CD14-positive monocyte (primary cell): ENCODE results near the gene GOLPH3L. TPM values are rescaled to one million over a fixed set of nuclear protein-coding genes. Genes with fewer than 3 reads are reported as not detected.
"Not testable (repeated sequence)": the region's sequence is repeated elsewhere in the genome, so short reads cannot be mapped to it uniquely, and the experiment has no call there.

Experiments
- DNase-seq, 3 donors: peaks; one replicate each; pipeline ENCODE4 v3.0.0-alpha.2; 2011 to 2022
- H2AFZ ChIP-seq: 2 replicates; pipeline ENCODE4 v1.6.0; 2012; ENCODE audit warnings: mild to moderate bottlenecking, low read depth, low read length, inconsistent platforms; ENCODE audit not compliant: insufficient read depth, poor library complexity, severe bottlenecking
- H3K27ac ChIP-seq, 2 donors: 1 replicate in 1 of 2; 2 replicates in 1 of 2; pipeline ENCODE4 v1.5.1; 2012 to 2013; ENCODE audit warnings: low read length in 2 of 2, control low read depth in 1 of 2, inconsistent platforms in 1 of 2, low read depth in 1 of 2, mild to moderate bottlenecking in 1 of 2
- H3K27me3 ChIP-seq, 2 donors: one replicate each; pipeline versions ENCODE4 v1.6.0 to v1.6.1; 2011 to 2013; ENCODE audit warnings: low read length in 2 of 2; ENCODE audit not compliant: control insufficient read depth in 2 of 2, insufficient read depth in 2 of 2
- H3K36me3 ChIP-seq, 2 donors: replicated peaks in 1 of 2; 1 replicate in 1 of 2; 2 replicates in 1 of 2; pipeline versions ENCODE4 v1.5.1 to v1.6.1; 2012 to 2013; ENCODE audit warnings: low read length in 2 of 2, control low read depth in 1 of 2, inconsistent platforms in 1 of 2, mild to moderate bottlenecking in 1 of 2; ENCODE audit not compliant: insufficient read depth in 2 of 2, control insufficient read depth in 1 of 2
- H3K4me1 ChIP-seq, 2 donors: 1 replicate in 1 of 2; 2 replicates in 1 of 2; pipeline versions ENCODE4 v1.5.1 to v1.6.1; 2012 to 2013; ENCODE audit warnings: low read length in 2 of 2, control low read depth in 1 of 2, inconsistent platforms in 1 of 2, mild to moderate bottlenecking in 1 of 2, moderate library complexity in 1 of 2; ENCODE audit not compliant: insufficient read depth in 2 of 2, control insufficient read depth in 1 of 2
- H3K4me2 ChIP-seq: replicated peaks from 2 replicates; pipeline ENCODE3; 2012; ENCODE audit warnings: low read length, moderate library complexity, mild to moderate bottlenecking; ENCODE audit not compliant: poor library complexity, severe bottlenecking; ENCODE audit errors: extremely low read depth
- H3K4me3 ChIP-seq, 3 experiments: fragments of 200-600 bp in 1 of 3; sonication (generic) in 1 of 3; replicated peaks in 1 of 3; 1 replicate in 2 of 3; 2 replicates in 1 of 3; pipeline ENCODE4 v1.5.1; 2011 to 2013; ENCODE audit warnings: low read length in 3 of 3, mild to moderate bottlenecking in 3 of 3, control low read depth in 2 of 3, low read depth in 2 of 3, inconsistent platforms in 1 of 3, moderate library complexity in 1 of 3
- H3K79me2 ChIP-seq: 2 replicates; pipeline ENCODE4 v1.6.0; 2012; ENCODE audit warnings: mild to moderate bottlenecking, control low read depth, inconsistent platforms, low read length, moderate library complexity; ENCODE audit not compliant: insufficient read depth
- H3K9ac ChIP-seq: 2 replicates; pipeline ENCODE4 v1.6.0; 2017; ENCODE audit warnings: low read length, mild to moderate bottlenecking; ENCODE audit not compliant: insufficient read depth, poor library complexity, severe bottlenecking
- H3K9me3 ChIP-seq, 2 donors: replicated peaks in 1 of 2; 1 replicate in 1 of 2; 2 replicates in 1 of 2; pipeline versions ENCODE4 v1.5.1 to v1.6.1; 2012 to 2013; ENCODE audit warnings: low read length in 2 of 2, control low read depth in 1 of 2; ENCODE audit not compliant: control insufficient read depth in 1 of 2, insufficient read depth in 1 of 2
- H4K20me1 ChIP-seq: 2 replicates; pipeline ENCODE4 v1.6.0; 2012; ENCODE audit warnings: mild to moderate bottlenecking, low read length, control low read depth, moderate library complexity; ENCODE audit not compliant: insufficient read depth
- H3K27ac Mint-ChIP-seq, 7 donors: one replicate each; pipeline ENCODE4 v1.8.0; 2020; ENCODE audit warnings: mild to moderate bottlenecking in 7 of 7, mixed read lengths in 7 of 7, moderate library complexity in 6 of 7, inconsistent platforms in 2 of 7
- H3K27me3 Mint-ChIP-seq, 3 donors: one replicate each; pipeline ENCODE4 v1.8.0; 2021 to 2022; ENCODE audit warnings: low read depth in 3 of 3, mild to moderate bottlenecking in 3 of 3, mixed read lengths in 3 of 3, moderate library complexity in 3 of 3, inconsistent platforms in 1 of 3
- H3K36me3 Mint-ChIP-seq, 2 donors: one replicate each; pipeline ENCODE4 v1.8.0; 2020; ENCODE audit warnings: mixed read lengths in 2 of 2, inconsistent platforms in 1 of 2, mild to moderate bottlenecking in 1 of 2
- H3K4me1 Mint-ChIP-seq: one replicate; pipeline ENCODE4 v1.8.0; 2020; ENCODE audit warnings: mild to moderate bottlenecking, mixed read lengths
- H3K4me3 Mint-ChIP-seq, 2 donors: one replicate each; pipeline ENCODE4 v1.8.0; 2020; ENCODE audit warnings: mild to moderate bottlenecking in 2 of 2, mixed read lengths in 2 of 2, moderate library complexity in 1 of 2
- H3K9me3 Mint-ChIP-seq, 7 donors: one replicate each; pipeline ENCODE4 v1.8.0; 2020 to 2022; ENCODE audit warnings: mixed read lengths in 7 of 7, mild to moderate bottlenecking in 6 of 7, moderate library complexity in 6 of 7, inconsistent platforms in 2 of 7
- WGBS: methylation state at CpG from one replicate; pipeline ENCODE4 v1.1.5; 2013; ENCODE audit warnings: missing lambda C conversion rate; ENCODE audit not compliant: insufficient coverage; 5-methylcytosine and 5-hydroxymethylcytosine counted together
- intact Hi-C, 2 donors: fragments of 100-400 bp; cut with micrococcal nuclease; formaldehyde crosslinking; loops; one replicate each; pipeline versions ENCODE4 v1.15.0 to v1.15.1; 2023
- polyA plus RNA-seq, 3 donors: library from polyadenylated mRNA; depleted of rRNA in 1 of 3; unstranded in 2 of 3; stranded (reverse) in 1 of 3; fragments of 300-500 nt in 2 of 3; fragments of >200 nt in 1 of 3; fragmentation: Illumina TruSeq in 2 of 3; gene quantifications; 1 replicate in 2 of 3; 2 replicates in 1 of 3; pipeline ENCODE4 v1.2.3, GENCODE V29; 2012 to 2021
- TF ChIP-seq, protein P1 (sequence below): fragments of 200-600 bp; IDR thresholded peaks from one replicate; pipeline ENCODE4 v1.8.0; 2022; ENCODE audit warnings: antibody characterized with exemption, mild to moderate bottlenecking

Gene GOLPH3L
- polyA plus RNA-seq, 3 donors: 1.5 to 9.7 (median 4.7) TPM

DNA sequence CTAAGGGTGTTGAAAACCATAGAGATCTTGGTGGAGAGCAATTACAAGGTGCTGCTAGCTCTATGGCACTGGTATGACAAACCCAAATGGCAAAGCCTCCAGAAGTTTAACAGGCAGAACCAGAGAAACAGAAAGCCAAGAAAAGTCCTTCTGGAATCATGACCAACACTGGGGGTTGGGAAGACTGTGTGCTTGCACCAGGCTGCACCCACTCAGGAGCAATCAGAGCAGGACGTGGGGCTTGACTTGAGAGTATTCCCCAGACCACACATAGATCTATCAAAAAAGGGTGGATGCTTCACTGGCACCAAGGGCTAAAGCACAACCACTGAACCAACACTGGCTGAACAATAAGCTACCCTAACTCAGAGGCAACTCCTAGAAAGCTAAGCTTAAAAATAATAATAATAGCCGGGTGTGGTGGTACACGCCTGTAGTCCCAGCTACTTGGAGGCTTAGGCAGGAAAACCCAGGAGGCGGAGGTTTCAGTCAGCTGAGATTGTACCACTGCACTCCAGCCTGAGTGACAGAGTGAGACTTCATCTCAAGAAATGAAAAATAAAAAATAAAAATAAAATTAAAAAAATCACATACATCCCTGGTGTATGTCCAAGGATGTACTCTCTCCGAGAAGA is 47.4 kb downstream of the GOLPH3L start:
- 100% methylated on average over 1 of the region's 5 CpGs for WGBS

DNA sequence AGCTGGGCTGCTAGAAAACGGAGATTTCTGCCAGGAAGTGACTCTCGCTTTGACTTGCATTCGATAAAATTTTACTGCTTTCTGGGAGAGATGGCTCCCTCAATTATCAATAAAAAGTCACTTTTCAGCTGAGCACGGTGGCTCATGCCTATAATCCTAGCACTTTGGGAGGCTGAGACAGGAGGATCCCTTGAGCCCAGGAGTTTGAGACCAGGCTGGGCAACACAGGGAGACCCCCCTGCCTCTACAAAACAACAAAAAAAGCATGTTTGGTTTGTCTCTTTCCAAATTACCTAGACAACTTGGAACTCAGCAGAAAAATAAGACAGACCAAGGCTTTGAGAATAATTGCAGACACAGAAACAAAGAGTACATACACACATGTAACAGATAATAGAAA is 54.7 kb downstream of the GOLPH3L start:
- intact Hi-C loops: no loop called here
- no peaks in the 10 kb centered on the region for H3K4me1 Mint-ChIP-seq
- peaks cover 14% of the 10 kb centered on the region in 2 donors for H3K36me3 Mint-ChIP-seq
- H3K9ac ChIP-seq: no peak overlapping the region
- no peak overlapping the region for H3K27ac ChIP-seq
- no peak overlapping the region for H2AFZ ChIP-seq
- H3K27ac Mint-ChIP-seq: no peak overlapping the region
- H3K27me3 Mint-ChIP-seq: no peaks in the 10 kb centered on the region
- H4K20me1 ChIP-seq: no peaks in the 10 kb centered on the region
- DNase-seq: no peak
- H3K4me3 Mint-ChIP-seq: no peak overlapping the region
- H3K79me2 ChIP-seq: no peaks in the 10 kb centered on the region
- H3K4me2 ChIP-seq: no peak overlapping the region
- H3K9me3 Mint-ChIP-seq: peaks cover 0 to 3% (median 0%) of the 10 kb centered on the region in 7 donors
- H3K4me3 ChIP-seq: no peak overlapping the region
- WGBS: 92% methylated on average over 4 of the region's 4 CpGs
- TF ChIP-seq, protein P1, sequence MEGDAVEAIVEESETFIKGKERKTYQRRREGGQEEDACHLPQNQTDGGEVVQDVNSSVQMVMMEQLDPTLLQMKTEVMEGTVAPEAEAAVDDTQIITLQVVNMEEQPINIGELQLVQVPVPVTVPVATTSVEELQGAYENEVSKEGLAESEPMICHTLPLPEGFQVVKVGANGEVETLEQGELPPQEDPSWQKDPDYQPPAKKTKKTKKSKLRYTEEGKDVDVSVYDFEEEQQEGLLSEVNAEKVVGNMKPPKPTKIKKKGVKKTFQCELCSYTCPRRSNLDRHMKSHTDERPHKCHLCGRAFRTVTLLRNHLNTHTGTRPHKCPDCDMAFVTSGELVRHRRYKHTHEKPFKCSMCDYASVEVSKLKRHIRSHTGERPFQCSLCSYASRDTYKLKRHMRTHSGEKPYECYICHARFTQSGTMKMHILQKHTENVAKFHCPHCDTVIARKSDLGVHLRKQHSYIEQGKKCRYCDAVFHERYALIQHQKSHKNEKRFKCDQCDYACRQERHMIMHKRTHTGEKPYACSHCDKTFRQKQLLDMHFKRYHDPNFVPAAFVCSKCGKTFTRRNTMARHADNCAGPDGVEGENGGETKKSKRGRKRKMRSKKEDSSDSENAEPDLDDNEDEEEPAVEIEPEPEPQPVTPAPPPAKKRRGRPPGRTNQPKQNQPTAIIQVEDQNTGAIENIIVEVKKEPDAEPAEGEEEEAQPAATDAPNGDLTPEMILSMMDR: no peak
- peaks cover 10 to 17% of the 10 kb centered on the region in 2 donors for H3K36me3 ChIP-seq
- no peaks in the 10 kb centered on the region for H3K4me1 ChIP-seq
- H3K27me3 ChIP-seq: no peaks in the 10 kb centered on the region
- no peaks in the 10 kb centered on the region for H3K9me3 ChIP-seq

More for the DNA sequence above, 47.4 kb downstream of the GOLPH3L start:
- no peaks in the 10 kb centered on the region for H4K20me1 ChIP-seq
- H3K27ac ChIP-seq: no peak overlapping the region
- no peak overlapping the region for H3K9ac ChIP-seq
- no peak overlapping the region for H2AFZ ChIP-seq
- no peaks in the 10 kb centered on the region for H3K4me1 Mint-ChIP-seq
- DNase-seq: no peak
- no peaks in the 10 kb centered on the region for H3K9me3 ChIP-seq
- no peak overlapping the region for H3K4me3 Mint-ChIP-seq
- no peak overlapping the region for H3K4me2 ChIP-seq
- H3K36me3 Mint-ChIP-seq: peaks cover 44 to 60% of the 10 kb centered on the region in 2 donors
- TF ChIP-seq, protein P1: no peak
- no peaks in the 10 kb centered on the region for H3K9me3 Mint-ChIP-seq
- no peak overlapping the region for H3K4me3 ChIP-seq
- H3K4me1 ChIP-seq: no peaks in the 10 kb centered on the region
- H3K27ac Mint-ChIP-seq: peak overlapping the region in 3 of 7 donors; percentile 2 to 48 (median 15)
- H3K27me3 ChIP-seq: no peaks in the 10 kb centered on the region
- intact Hi-C loops: no loop called here
- no peaks in the 10 kb centered on the region for H3K27me3 Mint-ChIP-seq
- H3K79me2 ChIP-seq: no peaks in the 10 kb centered on the region
- H3K36me3 ChIP-seq: peaks cover 39 to 47% of the 10 kb centered on the region in 2 donors

DNA sequence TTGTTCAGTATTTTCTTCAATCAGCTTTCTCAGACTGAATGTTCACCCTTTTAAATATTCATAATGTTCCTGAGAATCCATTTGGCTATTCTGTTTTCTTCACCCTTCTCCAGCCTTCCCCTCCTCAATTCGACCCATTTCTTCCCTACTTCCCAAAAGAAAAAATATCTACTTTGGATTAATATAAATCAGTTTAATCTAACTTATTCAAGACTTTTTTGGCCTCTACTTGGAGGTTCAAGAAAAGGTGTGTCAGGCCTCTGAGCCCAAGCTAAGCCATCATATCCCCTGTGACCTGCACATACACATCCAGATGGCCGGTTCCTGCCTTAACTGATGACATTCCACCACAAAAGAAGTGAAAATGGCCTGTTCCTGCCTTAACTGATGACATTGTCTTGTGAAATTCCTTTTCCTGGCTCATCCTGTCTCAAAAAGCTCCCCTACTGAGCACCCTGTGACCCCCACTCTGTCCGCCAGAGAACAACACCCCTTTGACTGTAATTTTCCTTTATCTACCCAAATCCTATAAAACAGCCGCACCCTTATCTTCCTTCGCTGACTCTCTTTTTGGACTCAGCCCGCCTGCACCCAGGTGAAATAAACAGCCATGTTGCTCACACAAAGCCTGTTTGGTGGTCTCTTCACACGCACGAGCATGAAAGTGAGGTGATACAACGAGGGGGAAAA is 55.7 kb downstream of the GOLPH3L start:
- H3K4me1 ChIP-seq, H3K36me3 Mint-ChIP-seq, H3K27me3 Mint-ChIP-seq, H3K9me3 ChIP-seq, H4K20me1 ChIP-seq, H3K36me3 ChIP-seq, H3K27me3 ChIP-seq, H3K79me2 ChIP-seq, H3K9me3 Mint-ChIP-seq, H3K4me1 Mint-ChIP-seq, H2AFZ ChIP-seq, H3K9ac ChIP-seq, H3K4me3 Mint-ChIP-seq, H3K27ac ChIP-seq, H3K4me3 ChIP-seq, H3K4me2 ChIP-seq, DNase-seq, intact Hi-C loops: not testable (repeated sequence)
- H3K27ac Mint-ChIP-seq: peak overlapping the region in 2 of 7 donors; percentile 22 to 23
- 100% methylated on average over 1 of the region's 9 CpGs for WGBS
